IMR-90 (cell line): ENCODE measurements around the gene FN3KRP. TPM values are rescaled to one million over a fixed set of nuclear protein-coding genes. Genes with fewer than 3 reads are reported as not detected.

ENCODE experiments used
- ATAC-seq: fragments of 200-7000 bp; cut with Tn5 transposase; 2 replicates; pipeline ENCODE4 v1.9.1; 2020; ENCODE audit warnings: low read depth, mild to moderate bottlenecking, moderate library complexity
- BruUV-seq: library from RNA; stranded (reverse); fragments of 400-500 nt; replicated peaks from 2 replicates; lab custom pipeline; 2021; lab: Mats Ljungman, UMichigan
- CTCF ChIA-PET: fragments of 300-600 bp; formaldehyde crosslinking; extraction: SDS; loops from one replicate; lab custom pipeline; 2021; ENCODE audit warnings: antibody characterized with exemption; lab: Yijun Ruan, JAX
- POLR2A ChIA-PET: fragments of 300-600 bp; sonication (Branson Sonifier 250); formaldehyde crosslinking; loops from one replicate; lab custom pipeline; 2022; ENCODE audit warnings: antibody characterized with exemption; ENCODE audit not compliant: unreplicated experiment; lab: Charles Lee
- DNase-seq: peaks from one replicate; pipeline ENCODE4 v3.0.0; 2013
- H2AFZ ChIP-seq: replicated peaks from 2 replicates; pipeline ENCODE3; 2013; ENCODE audit warnings: low read length, mild to moderate bottlenecking; ENCODE audit not compliant: poor library complexity
- H2AK5ac ChIP-seq: 2 replicates; pipeline ENCODE4 v1.6.1; 2013; ENCODE audit warnings: low read depth, low read length, inconsistent platforms
- H2AK9ac ChIP-seq: replicated peaks from 2 replicates; pipeline ENCODE3; 2013; ENCODE audit warnings: mild to moderate bottlenecking, low read depth, low read length, moderate library complexity; ENCODE audit not compliant: poor library complexity
- H2BK120ac ChIP-seq: 2 replicates; pipeline ENCODE4 v1.6.1; 2013; ENCODE audit warnings: low read depth, low read length, inconsistent platforms
- H2BK15ac ChIP-seq: 3 replicates; pipeline ENCODE4 v1.6.1; 2013; ENCODE audit warnings: low read depth, low read length, inconsistent platforms
- H2BK20ac ChIP-seq: 2 replicates; pipeline ENCODE4 v1.6.1; 2013; ENCODE audit warnings: low read depth, mild to moderate bottlenecking, inconsistent platforms, low read length, moderate library complexity
- H2BK5ac ChIP-seq: 2 replicates; pipeline ENCODE4 v1.6.1; 2013; ENCODE audit warnings: mild to moderate bottlenecking, low read depth, low read length, inconsistent platforms; ENCODE audit not compliant: poor library complexity, severe bottlenecking
- H3K14ac ChIP-seq: replicated peaks from 2 replicates; pipeline ENCODE4 v1.6.1; 2013; ENCODE audit warnings: low read depth, low read length, inconsistent platforms
- H3K18ac ChIP-seq: 2 replicates; pipeline ENCODE4 v1.6.1; 2013; ENCODE audit warnings: low read depth, low read length, control low read depth
- H3K23ac ChIP-seq: 2 replicates; pipeline ENCODE4 v1.6.1; 2013; ENCODE audit warnings: low read depth, low read length, inconsistent platforms
- H3K27ac ChIP-seq: 2 replicates; pipeline ENCODE4 v1.5.1; 2013; ENCODE audit warnings: mild to moderate bottlenecking, control low read depth, low read length; ENCODE audit not compliant: insufficient read depth
- H3K27me3 ChIP-seq: 2 replicates; pipeline ENCODE4 v1.6.1; 2013; ENCODE audit warnings: low read length; ENCODE audit not compliant: control insufficient read depth, insufficient read depth
- H3K36me3 ChIP-seq: 2 replicates; pipeline ENCODE4 v1.6.1; 2013; ENCODE audit warnings: low read length, mixed read lengths; ENCODE audit not compliant: control insufficient read depth, insufficient read depth
- H3K4ac ChIP-seq: 2 replicates; pipeline ENCODE4 v1.6.1; 2013; ENCODE audit warnings: low read depth, low read length, inconsistent platforms
- H3K4me1 ChIP-seq: 2 replicates; pipeline ENCODE4 v1.6.1; 2013; ENCODE audit warnings: low read length, mixed read lengths; ENCODE audit not compliant: control insufficient read depth, insufficient read depth
- H3K4me2 ChIP-seq: 2 replicates; pipeline ENCODE4 v1.6.1; 2013; ENCODE audit warnings: low read depth, mild to moderate bottlenecking, control low read depth, low read length, moderate library complexity
- H3K4me3 ChIP-seq: 2 replicates; pipeline ENCODE4 v1.5.1; 2013; ENCODE audit warnings: low read depth, mild to moderate bottlenecking, control low read depth, low read length, moderate library complexity; ENCODE audit not compliant: insufficient read depth
- H3K56ac ChIP-seq: 2 replicates; pipeline ENCODE4 v1.6.1; 2013; ENCODE audit warnings: low read length, inconsistent platforms; ENCODE audit not compliant: insufficient read depth; ENCODE audit errors: extremely low read depth
- H3K79me1 ChIP-seq, 2 experiments: 2 replicates each; pipeline ENCODE4 v1.6.1; 2013; ENCODE audit warnings: low read length in 2 of 2, inconsistent platforms in 1 of 2, low read depth in 1 of 2
- H3K9ac ChIP-seq: 2 replicates; pipeline ENCODE4 v1.6.1; 2013; ENCODE audit warnings: low read depth, low read length, control low read depth
- H3K9me1 ChIP-seq: 2 replicates; pipeline ENCODE4 v1.6.1; 2013; ENCODE audit warnings: low read length, inconsistent platforms; ENCODE audit not compliant: insufficient read depth
- H3K9me3 ChIP-seq: 2 replicates; pipeline ENCODE4 v1.6.1; 2013; ENCODE audit warnings: low read length; ENCODE audit not compliant: control insufficient read depth, insufficient read depth
- H4K20me1 ChIP-seq: 2 replicates; pipeline ENCODE4 v1.6.1; 2013; ENCODE audit warnings: low read length, inconsistent platforms; ENCODE audit not compliant: insufficient read depth
- H4K5ac ChIP-seq: 2 replicates; pipeline ENCODE4 v1.6.1; 2013; ENCODE audit warnings: mild to moderate bottlenecking, low read depth, low read length, control low read depth
- H4K8ac ChIP-seq, 2 experiments: 2 replicates each; pipeline ENCODE4 v1.6.1; 2013; ENCODE audit warnings: low read depth in 2 of 2, low read length in 2 of 2, control low read depth in 1 of 2, inconsistent platforms in 1 of 2
- H4K91ac ChIP-seq: 2 replicates; pipeline ENCODE4 v1.6.1; 2013; ENCODE audit warnings: low read depth, low read length, inconsistent platforms; ENCODE audit not compliant: insufficient read depth
- CEBPB ChIP-seq: IDR thresholded peaks from 2 replicates; pipeline ENCODE4 v1.6.1; 2012; ENCODE audit warnings: low read depth, low read length, improper control_type of control experiment
- CHD1 ChIP-seq: IDR thresholded peaks from 2 replicates; pipeline ENCODE4 v1.6.1; 2012; ENCODE audit warnings: low read depth, low read length, improper control_type of control experiment
- CTCF ChIP-seq: conservative IDR thresholded peaks from 2 replicates; pipeline ENCODE4 v1.5.1; 2012; ENCODE audit warnings: mild to moderate bottlenecking, low read depth, low read length, improper control_type of control experiment
- FOS ChIP-seq: fragments of 150-350 bp; IDR thresholded peaks from 2 replicates; pipeline ENCODE4 v1.6.1; 2016; ENCODE audit warnings: low read depth, low read length
- MAFK ChIP-seq: IDR thresholded peaks from 2 replicates; pipeline ENCODE4 v1.6.1; 2012; ENCODE audit warnings: low read depth, low read length, improper control_type of control experiment
- MXI1 ChIP-seq: IDR thresholded peaks from 2 replicates; pipeline ENCODE4 v1.6.1; 2012; ENCODE audit warnings: low read depth, mild to moderate bottlenecking, low read length, moderate library complexity, borderline replicate concordance
- NFE2L2 ChIP-seq: fragments of 150-350 bp; IDR thresholded peaks from 2 replicates; pipeline ENCODE4 v1.6.1; 2016; ENCODE audit warnings: low read depth, mild to moderate bottlenecking, low read length
- POLR2A ChIP-seq: IDR thresholded peaks from 2 replicates; pipeline ENCODE4 v1.6.1; 2012; ENCODE audit warnings: mild to moderate bottlenecking, low read depth, low read length
- RCOR1 ChIP-seq: IDR thresholded peaks from 2 replicates; pipeline ENCODE4 v1.6.1; 2012; ENCODE audit warnings: mild to moderate bottlenecking, low read length, improper control_type of control experiment; ENCODE audit not compliant: insufficient replicate concordance
- RFX5 ChIP-seq: IDR thresholded peaks from 2 replicates; pipeline ENCODE4 v1.8.0; 2012; ENCODE audit warnings: low read depth, mild to moderate bottlenecking, low read length, moderate library complexity
- SMC3 ChIP-seq: fragments of 150-350 bp; IDR thresholded peaks from 2 replicates; pipeline ENCODE4 v1.6.1; 2016; ENCODE audit warnings: low read depth, mild to moderate bottlenecking, antibody characterized with exemption, low read length, moderate library complexity
- WGBS, 2 experiments: methylation state at CpG; one replicate each; pipeline versions ENCODE4 v1.1.5 to v1.1.7; 2013; ENCODE audit warnings: missing lambda C conversion rate in 2 of 2; ENCODE audit not compliant: insufficient read length in 1 of 2; ENCODE audit errors: extremely low coverage in 2 of 2; 5-methylcytosine and 5-hydroxymethylcytosine counted together
- dilution Hi-C: fragments of 300-500 bp; cut with HindIII; formaldehyde crosslinking; loops from one replicate; pipeline ENCODE4 v1.14.3; 2018; ENCODE audit warnings: low sequenced_read_pairs; ENCODE audit not compliant: unreplicated experiment
- in situ Hi-C: fragments of 300-500 bp; cut with MboI; formaldehyde crosslinking; loops from 3 replicates; pipeline ENCODE4 v1.14.3; 2019; ENCODE audit warnings: low sequenced_read_pairs, inconsistent platforms, mixed read lengths
- intact Hi-C: fragments of 100-400 bp; cut with micrococcal nuclease; formaldehyde crosslinking; loops from 2 replicates; pipeline ENCODE4 v1.10.0; 2022
- polyA plus RNA-seq, 3 experiments: library from polyadenylated mRNA; depleted of rRNA; stranded (reverse); fragments of >200 nt; gene quantifications; 2 replicates each; pipeline ENCODE4 v1.2.3, GENCODE V29; 2012; ENCODE audit warnings: low replicate concordance in 1 of 3
- total RNA-seq: library from RNA; depleted of rRNA; stranded (reverse); fragments of >200 nt; gene quantifications from 2 replicates; pipeline ENCODE4 v1.2.3, GENCODE V29; 2012
- TF ChIP-seq, protein P1 (sequence below): fragments of 150-350 bp; IDR thresholded peaks from 2 replicates; pipeline ENCODE4 v1.6.1; 2016; ENCODE audit warnings: low read depth, mild to moderate bottlenecking, low read length, moderate library complexity, borderline replicate concordance
- TF ChIP-seq, protein P2 (sequence below): fragments of 150-350 bp; IDR thresholded peaks from 2 replicates; pipeline ENCODE4 v1.6.1; 2017; ENCODE audit warnings: mild to moderate bottlenecking, antibody characterized with exemption, low read length, low read depth

FN3KRP gene
- total and polyA plus RNA-seq, 2 of the 4 experiments (the other 2 are of a cell fraction) = 18.6 to 20.3 TPM

- Histone ChIP-seq H2BK5ac (no peak overlapping the region), H3K4ac (no peak overlapping the region), H3K56ac (no peak overlapping the region), H3K79me1 (peaks cover 10 to 26% of the 10 kb centered on the region in 2 experiments), H3K23ac (no peak overlapping the region), H2AFZ (no peak overlapping the region), H4K91ac (no peak overlapping the region), H3K9ac (no peak overlapping the region), H4K8ac (no peak overlapping the region), H2BK15ac (no peak overlapping the region), H2BK20ac (no peak overlapping the region), H3K4me2 (no peak overlapping the region), H3K27me3 (no peaks in the 10 kb centered on the region), H3K14ac (no peak overlapping the region), H3K4me1 (peaks cover 7% of the 10 kb centered on the region), H4K5ac (no peak overlapping the region), H2BK120ac (no peak overlapping the region), H3K36me3 (peaks cover 23% of the 10 kb centered on the region), H2AK9ac (no peak overlapping the region), H3K18ac (no peak overlapping the region), H3K4me3 (no peak overlapping the region), H3K9me3 (no peaks in the 10 kb centered on the region), H2AK5ac (no peak overlapping the region), H4K20me1 (0 out of 2 replicates have a peak, but pooled peaks cover 4% of the 10 kb centered on the region), H3K9me1 (peaks cover 9% of the 10 kb centered on the region), H3K27ac (no peak overlapping the region)
- ChIA-PET CTCF (no interaction called here), POLR2A (no interaction called here)
- dilution Hi-C loops = no loop called here
- DNase-seq (no peak), ATAC-seq (no peak)
- TF ChIP-seq CTCF = no peak
- no peak for TF ChIP-seq CEBPB
- no peak for TF ChIP-seq NFE2L2
- no peak for TF ChIP-seq SMC3
- no peak for TF ChIP-seq MAFK
- TF ChIP-seq CHD1 = no peak
- TF ChIP-seq RFX5 = no peak
- TF ChIP-seq, protein P1, sequence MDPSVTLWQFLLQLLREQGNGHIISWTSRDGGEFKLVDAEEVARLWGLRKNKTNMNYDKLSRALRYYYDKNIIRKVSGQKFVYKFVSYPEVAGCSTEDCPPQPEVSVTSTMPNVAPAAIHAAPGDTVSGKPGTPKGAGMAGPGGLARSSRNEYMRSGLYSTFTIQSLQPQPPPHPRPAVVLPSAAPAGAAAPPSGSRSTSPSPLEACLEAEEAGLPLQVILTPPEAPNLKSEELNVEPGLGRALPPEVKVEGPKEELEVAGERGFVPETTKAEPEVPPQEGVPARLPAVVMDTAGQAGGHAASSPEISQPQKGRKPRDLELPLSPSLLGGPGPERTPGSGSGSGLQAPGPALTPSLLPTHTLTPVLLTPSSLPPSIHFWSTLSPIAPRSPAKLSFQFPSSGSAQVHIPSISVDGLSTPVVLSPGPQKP = no peak
- TF ChIP-seq FOS = no peak
- no peak for TF ChIP-seq MXI1
- TF ChIP-seq, protein P2, sequence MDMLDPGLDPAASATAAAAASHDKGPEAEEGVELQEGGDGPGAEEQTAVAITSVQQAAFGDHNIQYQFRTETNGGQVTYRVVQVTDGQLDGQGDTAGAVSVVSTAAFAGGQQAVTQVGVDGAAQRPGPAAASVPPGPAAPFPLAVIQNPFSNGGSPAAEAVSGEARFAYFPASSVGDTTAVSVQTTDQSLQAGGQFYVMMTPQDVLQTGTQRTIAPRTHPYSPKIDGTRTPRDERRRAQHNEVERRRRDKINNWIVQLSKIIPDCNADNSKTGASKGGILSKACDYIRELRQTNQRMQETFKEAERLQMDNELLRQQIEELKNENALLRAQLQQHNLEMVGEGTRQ = no peak
- TF ChIP-seq POLR2A = no peak
- TF ChIP-seq RCOR1 = no peak
- BruUV-seq = no TSS peak
- intact Hi-C loops = no loop called here
- in situ Hi-C loops = no loop called here
- 96% methylated on average over 18 of the region's 19 CpGs; no CpG with 5 or more reads in 1 of the 2 experiments for WGBS, 2 experiments
These were observed 3.7 kb downstream of the FN3KRP start for GRCh38 chr17:82720204-82720603.
